Activated naive CD8-positive, alpha-beta T cell treated with anti-CD3 and anti-CD28 coated beads, Interleukin-2, amount 10 ng/mL, durations not matched to agents 7 days and 5 days (primary cell): ENCODE results near the gene PCDHGA4. TPM values are rescaled to one million over a fixed set of nuclear protein-coding genes. Genes with fewer than 3 reads are reported as not detected.
"Not testable (repeated sequence)": the region's sequence is repeated elsewhere in the genome, so short reads cannot be mapped to it uniquely, and the experiment has no call there.

Source experiments
- ATAC-seq: fragments of 150-1000 bp; cut with Tn5 transposase; one replicate; pipeline ENCODE4 v1.10.0; 2021; ENCODE audit warnings: low read depth, moderate library complexity
- POLR2A ChIA-PET: fragments of 350-600 bp; sonication (Branson Sonifier 250); formaldehyde crosslinking; loops from one replicate; lab custom pipeline; 2021; ENCODE audit warnings: antibody characterized with exemption; lab: Charles Lee
- DNase-seq: peaks from one replicate; pipeline ENCODE4 v3.0.0; 2021
- H3K27ac Mint-ChIP-seq: one replicate; pipeline ENCODE4 v1.8.0; 2022; ENCODE audit warnings: mild to moderate bottlenecking, mixed read lengths
- H3K27me3 Mint-ChIP-seq: one replicate; pipeline ENCODE4 v1.8.0; 2022; ENCODE audit warnings: mild to moderate bottlenecking, moderate library complexity, mixed read lengths
- H3K36me3 Mint-ChIP-seq: one replicate; pipeline ENCODE4 v1.8.0; 2021; ENCODE audit warnings: mild to moderate bottlenecking, mixed read lengths
- H3K4me1 Mint-ChIP-seq: one replicate; pipeline ENCODE4 v1.8.0; 2021; ENCODE audit warnings: mixed read lengths
- H3K4me3 Mint-ChIP-seq: one replicate; pipeline ENCODE4 v1.8.0; 2022; ENCODE audit warnings: mild to moderate bottlenecking, moderate library complexity, mixed read lengths
- H3K9me3 Mint-ChIP-seq: one replicate; pipeline ENCODE4 v1.8.0; 2021; ENCODE audit warnings: mixed read lengths
- total RNA-seq, 2 experiments: library from RNA; stranded (reverse); gene quantifications; one replicate each; pipeline ENCODE4 v1.2.3, GENCODE V29; 2021

The PCDHGA4 gene
- under 1 TPM; 0.25 to 0.28 TPM for total RNA-seq

GRCh38 chr5:141354900-141355469 lies at the start of gene PCDHGA4:
PCDHGA4 (plus strand) TSS chr5:141355021; CDS start chr5:141355108, 87 bp downstream.
- no peak within 1 kb of the TSS for H3K27ac Mint-ChIP-seq
- peaks cover 1% of the 10 kb centered on the region for H3K4me1 Mint-ChIP-seq
- POLR2A ChIA-PET = no interaction called here
- H3K27me3 Mint-ChIP-seq = peaks cover 42% of the 10 kb centered on the region
- no peak within 1 kb of the TSS for H3K4me3 Mint-ChIP-seq
- ATAC-seq (no peak), DNase-seq (no peak)
- peaks cover 2% of the 10 kb centered on the region for H3K36me3 Mint-ChIP-seq
- H3K9me3 Mint-ChIP-seq = peaks cover 13% of the 10 kb centered on the region

GRCh38 chr5:141306630-141307029 lies 48.2 kb upstream of the PCDHGA4 start:
- no peak for ATAC-seq
- Mint-ChIP-seq H3K27me3 (no peaks in the 10 kb centered on the region), H3K9me3 (peaks cover 33% of the 10 kb centered on the region), H3K4me3 (no peak overlapping the region), H3K27ac (no peak overlapping the region), H3K36me3 (peaks cover 8% of the 10 kb centered on the region), H3K4me1 (no peaks in the 10 kb centered on the region)
- POLR2A ChIA-PET = no interaction called here
- no peak for DNase-seq

GRCh38 chr5:141313711-141314110 lies 41.1 kb upstream of the PCDHGA4 start:
- Mint-ChIP-seq H3K36me3 (peaks cover 52% of the 10 kb centered on the region), H3K4me1 (peaks cover 4% of the 10 kb centered on the region), H3K27ac (no peak overlapping the region), H3K4me3 (no peak overlapping the region), H3K9me3 (peaks cover 52% of the 10 kb centered on the region), H3K27me3 (no peaks in the 10 kb centered on the region)
- POLR2A ChIA-PET = no interaction called here
- DNase-seq = no peak
- no peak for ATAC-seq

GRCh38 chr5:141316963-141317362 lies 37.9 kb upstream of the PCDHGA4 start:
- ATAC-seq, POLR2A ChIA-PET: not testable (repeated sequence)
- H3K36me3 Mint-ChIP-seq = peaks cover 63% of the 10 kb centered on the region

DNA sequence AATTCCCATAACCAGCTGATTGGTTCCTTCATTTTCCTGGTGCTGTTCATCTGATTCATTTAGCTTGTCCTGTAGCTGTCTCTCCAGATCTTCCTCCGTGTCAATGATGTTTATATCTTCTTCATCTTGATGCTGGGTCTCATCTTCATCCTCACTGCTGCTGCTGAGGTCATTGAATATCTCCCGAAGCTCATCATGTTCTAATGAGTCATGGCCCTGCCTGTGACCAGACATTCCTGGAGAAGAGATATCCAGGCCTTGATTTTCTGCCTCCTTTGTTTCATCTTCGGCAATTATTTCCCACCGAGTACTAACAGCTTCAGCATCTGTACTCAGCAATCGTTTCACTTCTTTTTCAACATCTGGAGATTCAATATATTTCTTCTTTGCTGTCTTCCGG lies 35.6 kb upstream of the PCDHGA4 start:
- peak overlapping the region; percentile 86 for H3K4me3 Mint-ChIP-seq
- POLR2A ChIA-PET = no interaction called here
- no peaks in the 10 kb centered on the region for H3K27me3 Mint-ChIP-seq

More at GRCh38 chr5:141316963-141317362, 37.9 kb upstream of the PCDHGA4 start:
- not testable (repeated sequence) for H3K4me3 Mint-ChIP-seq, DNase-seq, H3K27me3 Mint-ChIP-seq, H3K27ac Mint-ChIP-seq
- peaks cover 49% of the 10 kb centered on the region for H3K9me3 Mint-ChIP-seq
- peaks cover 20% of the 10 kb centered on the region for H3K4me1 Mint-ChIP-seq

DNA sequence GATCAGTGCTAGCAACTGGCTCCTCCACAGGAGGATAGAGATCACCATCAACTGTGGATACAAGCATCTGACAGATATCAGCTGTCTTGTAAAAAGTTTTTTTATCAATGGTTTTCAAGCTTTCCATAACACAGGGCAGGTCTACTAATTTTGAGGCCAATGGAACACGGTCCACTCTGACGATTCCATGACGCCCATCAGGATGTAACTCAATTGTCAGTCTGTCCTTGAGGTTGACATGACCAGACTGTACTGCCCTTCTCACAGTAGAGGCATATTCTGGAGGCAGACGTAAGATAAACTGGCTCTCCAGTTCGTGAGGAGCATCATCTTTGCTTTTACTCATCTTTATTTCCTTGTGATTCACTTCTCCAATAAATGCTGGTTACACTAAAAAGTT lies 35.1 kb upstream of the PCDHGA4 start:
- H3K27me3 Mint-ChIP-seq = no peaks in the 10 kb centered on the region
- H3K4me1 Mint-ChIP-seq = peaks cover 18% of the 10 kb centered on the region
- DNase-seq (no peak), ATAC-seq (no peak)
- POLR2A ChIA-PET = interaction anchor here (0.6 to 1.5 kb wide), 11 partner anchors 9 to 620 kb away, joined by 3 to 8 read pairs (median 5); partner anchors contain the start of genes HDAC3, PCDHGA1, PCDHGA2 and PCDHGA6
- peaks cover 39% of the 10 kb centered on the region for H3K9me3 Mint-ChIP-seq
- H3K36me3 Mint-ChIP-seq = peaks cover 43% of the 10 kb centered on the region
- peak overlapping the region; percentile 96 for H3K27ac Mint-ChIP-seq
- H3K4me3 Mint-ChIP-seq = peak overlapping the region; percentile 86

More for the DNA sequence above, 35.6 kb upstream of the PCDHGA4 start:
- Mint-ChIP-seq H3K9me3 (peaks cover 40% of the 10 kb centered on the region), H3K27ac (peak overlapping the region; percentile 42), H3K36me3 (peaks cover 46% of the 10 kb centered on the region), H3K4me1 (peaks cover 18% of the 10 kb centered on the region)
- DNase-seq = no peak
- no peak for ATAC-seq

- peak within 1 kb of the TSS; percentile 96 for H3K27ac Mint-ChIP-seq
- H3K4me3 Mint-ChIP-seq = peak within 1 kb of the TSS; percentile 86
- peaks cover 31% of the 10 kb centered on the region for H3K9me3 Mint-ChIP-seq
- POLR2A ChIA-PET = interaction anchor here (0.6 to 1.5 kb wide), 15 partner anchors 9 to 620 kb away, joined by 3 to 8 read pairs (median 5); partner anchors contain the start of genes HDAC3, PCDHGA1, PCDHGA11 and PCDHGA2
- H3K36me3 Mint-ChIP-seq = peaks cover 35% of the 10 kb centered on the region
- no peaks in the 10 kb centered on the region for H3K27me3 Mint-ChIP-seq
- ATAC-seq (peak; percentile 93), DNase-seq (peak; percentile 96)
- peaks cover 18% of the 10 kb centered on the region for H3K4me1 Mint-ChIP-seq
Observed at GRCh38 chr5:141320225-141321169, 34.3 kb upstream of the PCDHGA4 start, which contains the start of gene TAF7. TAF7 (minus strand) TSS chr5:141320784; CDS start chr5:141320044, 740 bp downstream.

- Mint-ChIP-seq H3K36me3 (peaks cover 25% of the 10 kb centered on the region), H3K4me1 (peaks cover 23% of the 10 kb centered on the region), H3K4me3 (no peak overlapping the region), H3K27ac (no peak overlapping the region), H3K9me3 (peaks cover 27% of the 10 kb centered on the region), H3K27me3 (peaks cover 4% of the 10 kb centered on the region)
- POLR2A ChIA-PET = no interaction called here
- no peak for DNase-seq
- ATAC-seq = no peak
Observed at GRCh38 chr5:141322261-141322660, 32.6 kb upstream of the PCDHGA4 start.

- peak overlapping the region; percentile 88 for H3K4me3 Mint-ChIP-seq
- no peaks in the 10 kb centered on the region for H3K36me3 Mint-ChIP-seq
- POLR2A ChIA-PET = interaction anchor here (0.7 kb wide), 1 partner anchor 1212 kb away, joined by 3 read pairs; no protein-coding TSS in a partner anchor
- ATAC-seq (peak; percentile 93), DNase-seq (peak; percentile 67)
- peaks cover 17% of the 10 kb centered on the region for H3K9me3 Mint-ChIP-seq
- peaks cover 6% of the 10 kb centered on the region for H3K4me1 Mint-ChIP-seq
- peaks cover 31% of the 10 kb centered on the region for H3K27me3 Mint-ChIP-seq
- H3K27ac Mint-ChIP-seq = peak overlapping the region; percentile 66
Observed at GRCh38 chr5:141326088-141326854, 28.6 kb upstream of the PCDHGA4 start.

DNA sequence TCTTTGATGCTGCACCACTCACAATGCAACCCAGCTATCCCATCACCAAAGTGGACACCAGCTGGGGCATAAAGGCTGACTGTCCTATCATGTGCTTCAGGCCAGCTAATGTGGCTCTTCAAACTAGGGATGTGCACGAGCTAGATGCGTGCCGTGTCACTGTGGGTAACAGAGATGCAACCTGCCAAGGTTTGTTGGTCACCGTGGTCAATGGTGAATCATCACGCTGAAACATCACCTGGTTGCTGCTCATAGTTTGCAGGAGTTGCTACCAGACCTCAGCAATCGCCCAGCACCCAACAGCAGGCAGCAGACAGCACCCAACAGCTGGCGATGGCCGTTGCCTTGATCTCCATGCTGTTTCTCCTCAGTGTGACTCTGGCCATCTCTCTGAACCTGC lies 26.6 kb upstream of the PCDHGA4 start:
- no peak overlapping the region for H3K4me3 Mint-ChIP-seq
- POLR2A ChIA-PET = interaction anchor here (1.8 kb wide), 1 partner anchor 8 kb away, joined by 6 read pairs; the partner anchor contains the start of gene TAF7
- H3K27me3 Mint-ChIP-seq = peaks cover 41% of the 10 kb centered on the region
- no peak for DNase-seq
- no peaks in the 10 kb centered on the region for H3K36me3 Mint-ChIP-seq
- H3K27ac Mint-ChIP-seq = no peak overlapping the region
- peaks cover 5% of the 10 kb centered on the region for H3K4me1 Mint-ChIP-seq
- ATAC-seq = no peak
- H3K9me3 Mint-ChIP-seq = peaks cover 17% of the 10 kb centered on the region

GRCh38 chr5:141330299-141331080 lies 24.3 kb upstream of the PCDHGA4 start, which contains the start of gene PCDHGA1:
PCDHGA1 (plus strand) TSS chr5:141330514.
- Mint-ChIP-seq H3K9me3 (peaks cover 19% of the 10 kb centered on the region), H3K36me3 (no peaks in the 10 kb centered on the region), H3K27me3 (peaks cover 57% of the 10 kb centered on the region), H3K4me3 (no peak within 1 kb of the TSS), H3K27ac (no peak within 1 kb of the TSS), H3K4me1 (peaks cover 5% of the 10 kb centered on the region)
- DNase-seq (no peak), ATAC-seq (no peak)
- POLR2A ChIA-PET = interaction anchor here (1.8 kb wide), 1 partner anchor 10 kb away, joined by 8 read pairs; the partner anchor contains the start of gene TAF7

DNA sequence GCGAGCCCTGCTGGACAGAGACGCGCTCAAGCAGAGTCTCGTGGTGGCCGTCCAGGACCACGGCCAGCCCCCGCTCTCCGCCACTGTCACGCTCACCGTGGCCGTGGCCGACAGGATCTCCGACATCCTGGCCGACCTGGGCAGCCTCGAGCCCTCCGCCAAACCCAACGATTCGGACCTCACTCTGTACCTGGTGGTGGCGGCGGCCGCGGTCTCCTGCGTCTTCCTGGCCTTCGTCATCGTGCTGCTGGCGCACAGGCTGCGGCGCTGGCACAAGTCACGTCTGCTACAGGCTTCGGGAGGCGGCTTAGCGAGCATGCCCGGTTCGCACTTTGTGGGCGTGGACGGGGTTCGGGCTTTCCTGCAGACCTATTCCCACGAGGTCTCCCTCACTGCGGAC lies 22.2 kb upstream of the PCDHGA4 start:
- H3K9me3 Mint-ChIP-seq = peaks cover 16% of the 10 kb centered on the region
- H3K27me3 Mint-ChIP-seq = peaks cover 62% of the 10 kb centered on the region

More for the DNA sequence above, 22.2 kb upstream of the PCDHGA4 start:
- POLR2A ChIA-PET, ATAC-seq, DNase-seq, H3K4me1 Mint-ChIP-seq, H3K4me3 Mint-ChIP-seq, H3K27ac Mint-ChIP-seq, H3K36me3 Mint-ChIP-seq: not testable (repeated sequence)
